Sigmoid colon (tissue), 4 donors: ENCODE measurements around the gene DPP6.

Source experiments
- CTCF ChIP-seq, 4 experiments: fragments of 450-650 bp in 3 of 4; fragments of 200-600 bp in 1 of 4; IDR thresholded peaks; one replicate each; pipeline ENCODE4 v1.5.1; 2016 to 2019; ENCODE audit warnings: antibody characterized with exemption in 4 of 4, mild to moderate bottlenecking in 3 of 4, moderate library complexity in 2 of 4
- EP300 ChIP-seq, 4 donors: sonication (generic); formaldehyde crosslinking; IDR thresholded peaks; one replicate each; pipeline ENCODE4 v1.6.1; 2017; ENCODE audit warnings: antibody characterized with exemption in 4 of 4
- POLR2A ChIP-seq, 2 donors: fragments of 450-650 bp; IDR thresholded peaks; one replicate each; pipeline ENCODE4 v1.6.1; 2016; ENCODE audit warnings: antibody characterized with exemption in 2 of 2, mild to moderate bottlenecking in 2 of 2, moderate library complexity in 2 of 2
- POLR2AphosphoS5 ChIP-seq, 4 donors: sonication (generic); formaldehyde crosslinking; IDR thresholded peaks; one replicate each; pipeline ENCODE4 v1.6.1; 2017; ENCODE audit warnings: antibody characterized with exemption in 4 of 4

DNA sequence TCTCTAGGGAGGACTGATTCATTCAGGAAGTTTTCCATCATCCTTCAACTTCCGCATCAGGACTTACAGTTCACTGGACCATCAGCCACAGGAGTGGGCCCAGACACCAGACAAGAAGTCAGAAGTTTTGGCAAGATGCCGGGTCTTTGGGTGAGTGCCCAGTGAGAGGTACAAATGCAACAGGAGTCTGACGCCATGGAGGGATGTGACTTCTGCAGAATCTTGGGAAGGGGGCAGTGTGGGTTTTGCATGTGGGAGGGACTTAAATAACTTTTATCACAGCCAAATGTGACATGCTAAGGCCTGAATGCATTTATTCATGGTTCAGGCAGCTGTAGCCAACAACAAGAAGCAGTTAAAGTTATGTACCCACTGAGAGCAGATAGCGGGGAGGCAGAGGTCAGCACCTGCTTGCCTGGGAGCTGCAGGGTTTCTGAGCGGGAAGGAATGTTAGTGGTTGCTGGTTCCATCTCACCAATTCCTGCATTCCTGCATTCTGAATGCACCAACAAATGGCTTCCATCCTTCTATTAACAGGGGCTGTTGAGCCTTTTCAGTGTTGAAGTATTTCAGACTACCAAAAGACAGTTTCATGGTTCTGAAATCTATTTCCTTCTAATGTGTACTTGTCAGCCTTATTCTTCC is 575.6 kb downstream of the DPP6 start:
- TF ChIP-seq POLR2AphosphoS5 (IDR thresholded peaks at IDR 0.05), result no peak
- TF ChIP-seq CTCF (IDR thresholded peaks at IDR 0.05), result no peak
- TF ChIP-seq EP300 (IDR thresholded peaks at IDR 0.05), result no peak
- no peak for TF ChIP-seq POLR2A (IDR thresholded peaks at IDR 0.05)
